OCI-LY3 (cell line): Measurements from ENCODE around the gene TXK.

ENCODE experiments used
- H2AFZ ChIP-seq: fragments of 200-600, 300-600 bp; shearing (Covaris generic); 2 replicates; pipeline ENCODE4 v1.6.0; 2014; ENCODE audit warnings: antibody characterized with exemption, low read depth, low read length
- H3K27ac ChIP-seq: fragments of 200-600, 300-600 bp; sonication (generic); 2 replicates; pipeline ENCODE4 v1.5.1; 2014; ENCODE audit warnings: mild to moderate bottlenecking, low read length, moderate library complexity, mixed read lengths
- H3K27me3 ChIP-seq: fragments of 200-600, 300-600 bp; sonication (generic); 2 replicates; pipeline ENCODE4 v1.6.1; 2014; ENCODE audit warnings: low read depth, low read length, mixed read lengths
- H3K36me3 ChIP-seq: fragments of 200-600, 300-600 bp; sonication (generic); replicated peaks from 2 replicates; pipeline ENCODE3; 2014; ENCODE audit warnings: low read depth, low read length, mixed read lengths
- H3K4me1 ChIP-seq: fragments of 300-600, 200-600 bp; sonication (generic); 2 replicates; pipeline ENCODE4 v1.6.1; 2014; ENCODE audit warnings: low read length, mixed read lengths
- H3K4me2 ChIP-seq: fragments of 200-600, 300-600 bp; sonication (generic); 2 replicates; pipeline ENCODE4 v1.6.1; 2014; ENCODE audit warnings: low read length, mixed read lengths
- H3K4me3 ChIP-seq: fragments of 300-600, 200-600 bp; sonication (generic); 2 replicates; pipeline ENCODE4 v1.5.1; 2014; ENCODE audit warnings: antibody characterized with exemption, mild to moderate bottlenecking, low read length, moderate library complexity
- H3K79me2 ChIP-seq: fragments of 300-600, 200-600 bp; shearing (Covaris generic); 2 replicates; pipeline ENCODE4 v1.6.1; 2014; ENCODE audit warnings: mild to moderate bottlenecking, low read length, mixed read lengths
- H3K9ac ChIP-seq: fragments of 300-600, 200-600 bp; shearing (Covaris generic); 2 replicates; pipeline ENCODE4 v1.6.0; 2014; ENCODE audit warnings: mild to moderate bottlenecking, low read length, moderate library complexity
- H3K9me3 ChIP-seq: fragments of 200-600, 300-600 bp; shearing (Covaris generic); 2 replicates; pipeline ENCODE4 v1.6.1; 2014; ENCODE audit warnings: low read length, mixed read lengths; ENCODE audit not compliant: insufficient read depth
- H4K20me1 ChIP-seq: fragments of 200-600, 300-600 bp; sonication (generic); 2 replicates; pipeline ENCODE4 v1.6.1; 2016; ENCODE audit warnings: low read length, mixed read lengths; ENCODE audit not compliant: insufficient read depth
- CTCF ChIP-seq: fragments of 200-600, 300-600 bp; sonication (generic); IDR thresholded peaks from 2 replicates; pipeline ENCODE4 v1.5.1; 2014; ENCODE audit warnings: antibody characterized with exemption, low read length, low read depth
- EZH2phosphoT487 ChIP-seq: fragments of 200-600 bp; shearing (Covaris generic); IDR thresholded peaks from 2 replicates; pipeline ENCODE4 v1.6.1; 2018; ENCODE audit warnings: antibody characterized with exemption, mixed run types, low read depth

The TXK gene

GRCh38 chr4:48030470-48030869, 103.6 kb downstream of the TXK start:
- Histone ChIP-seq H3K36me3 (peaks cover 43% of the 10 kb centered on the region), H3K27me3 (no peaks in the 10 kb centered on the region), H3K9ac (peak overlapping the region; percentile 6; the same call in 1 of the 2 replicates), H3K4me2 (peak overlapping the region; percentile 39), H3K4me3 (no peak overlapping the region), H2AFZ (no peak overlapping the region), H3K4me1 (peaks cover 79% of the 10 kb centered on the region), H3K27ac (peak overlapping the region; percentile 39), H4K20me1 (no peaks in the 10 kb centered on the region), H3K79me2 (no peaks in the 10 kb centered on the region), H3K9me3 (0 out of 2 replicates have a peak, but pooled peaks cover 4% of the 10 kb centered on the region)
- TF ChIP-seq CTCF, result no peak

- Histone ChIP-seq H3K9me3 (0 out of 2 replicates have a peak, but pooled peaks cover 4% of the 10 kb centered on the region), H3K4me1 (peaks cover 61% of the 10 kb centered on the region), H3K9ac (no peak overlapping the region), H3K79me2 (no peaks in the 10 kb centered on the region), H3K4me3 (no peak overlapping the region), H4K20me1 (no peaks in the 10 kb centered on the region), H3K36me3 (peaks cover 31% of the 10 kb centered on the region), H3K4me2 (no peak overlapping the region), H3K27ac (no peak overlapping the region), H3K27me3 (no peaks in the 10 kb centered on the region), H2AFZ (no peak overlapping the region)
- no peak for TF ChIP-seq CTCF
- no peak for TF ChIP-seq EZH2phosphoT487
These were observed 105.4 kb downstream of the TXK start for GRCh38 chr4:48028696-48029095.

GRCh38 chr4:48027653-48028052, 106.4 kb downstream of the TXK start:
- H3K9ac ChIP-seq, result no peak overlapping the region

GRCh38 chr4:48025005-48025404, 109.0 kb downstream of the TXK start:
- no peaks in the 10 kb centered on the region for H3K27me3 ChIP-seq
- H3K9me3 ChIP-seq, result 0 out of 2 replicates have a peak, but pooled peaks cover 4% of the 10 kb centered on the region
- no peak overlapping the region for H3K9ac ChIP-seq
- no peak overlapping the region for H2AFZ ChIP-seq
- peaks cover 31% of the 10 kb centered on the region for H3K36me3 ChIP-seq
- H3K79me2 ChIP-seq, result no peaks in the 10 kb centered on the region
- H4K20me1 ChIP-seq, result no peaks in the 10 kb centered on the region
- H3K4me3 ChIP-seq, result no peak overlapping the region
- peaks cover 35% of the 10 kb centered on the region for H3K4me1 ChIP-seq
- TF ChIP-seq CTCF (no peak), EZH2phosphoT487 (no peak)
- H3K27ac ChIP-seq, result no peak overlapping the region
- no peak overlapping the region for H3K4me2 ChIP-seq

More at GRCh38 chr4:48027653-48028052, 106.4 kb downstream of the TXK start:
- H3K79me2 ChIP-seq, result no peaks in the 10 kb centered on the region
- H3K4me3 ChIP-seq, result no peak overlapping the region
- H2AFZ ChIP-seq, result no peak overlapping the region
- H3K4me1 ChIP-seq, result peaks cover 51% of the 10 kb centered on the region
- H3K27me3 ChIP-seq, result no peaks in the 10 kb centered on the region
- no peaks in the 10 kb centered on the region for H4K20me1 ChIP-seq
- TF ChIP-seq CTCF (no peak), EZH2phosphoT487 (no peak)
- H3K4me2 ChIP-seq, result peak overlapping the region; percentile 39
- H3K27ac ChIP-seq, result no peak overlapping the region
- peaks cover 31% of the 10 kb centered on the region for H3K36me3 ChIP-seq
- H3K9me3 ChIP-seq, result 0 out of 2 replicates have a peak, but pooled peaks cover 4% of the 10 kb centered on the region
